ENCODE results near the gene PDP2.

GRCh38 chr16:66920299-66920590 lies 39.9 kb downstream of the PDP2 start:
- TF ChIP-seq POLR2AphosphoS5 (IDR thresholded peaks at IDR 0.05) (no peak), POLR2A (IDR thresholded peaks at IDR 0.05) (no peak), CTCF (IDR thresholded peaks at IDR 0.05) (no peak)
